BJ (cell line): ENCODE results near the gene SF3A2. TPM values are rescaled to one million over a fixed set of nuclear protein-coding genes. Genes with fewer than 3 reads are reported as not detected.

ENCODE experiments used
- CTCF ChIA-PET: fragments of 350-600 bp; formaldehyde crosslinking; extraction: SDS; loops from one replicate; lab custom pipeline; 2021; ENCODE audit warnings: antibody characterized with exemption, inconsistent platforms; lab: Yijun Ruan, JAX
- POLR2A ChIA-PET: fragments of 300-600 bp; sonication (Branson Sonifier 250); formaldehyde crosslinking; extraction: SDS; loops from one replicate; lab custom pipeline; 2021; ENCODE audit warnings: antibody characterized with exemption; lab: Charles Lee
- DNase-seq: peaks from one replicate; pipeline ENCODE4 v3.0.0-alpha.2; 2011; ENCODE audit warnings: low read depth
- H3K27me3 ChIP-seq: 2 replicates; pipeline ENCODE4 v1.6.0; 2011; ENCODE audit warnings: low read length; ENCODE audit not compliant: control insufficient read depth, insufficient read depth
- H3K36me3 ChIP-seq: 2 replicates; pipeline ENCODE4 v1.5.1; 2011; ENCODE audit warnings: low read length; ENCODE audit not compliant: control insufficient read depth, insufficient read depth
- H3K4me3 ChIP-seq: 2 replicates; pipeline ENCODE4 v1.5.1; 2011; ENCODE audit warnings: low read depth, mild to moderate bottlenecking, control low read depth, low read length
- polyA plus RNA-seq: library from polyadenylated mRNA; depleted of rRNA; stranded (reverse); fragments of >200 nt; gene quantifications from 2 replicates; pipeline ENCODE4 v1.2.3, GENCODE V29; 2011
- TF ChIP-seq, protein P1 (sequence below): IDR thresholded peaks from 2 replicates; pipeline ENCODE4 v1.5.1; 2011; ENCODE audit warnings: low read depth, mild to moderate bottlenecking, control low read depth, inconsistent platforms, low read length, moderate library complexity; ENCODE audit not compliant: insufficient read depth

SF3A2 gene
- polyA plus RNA-seq, 1 experiment = 12.2 TPM

DNA sequence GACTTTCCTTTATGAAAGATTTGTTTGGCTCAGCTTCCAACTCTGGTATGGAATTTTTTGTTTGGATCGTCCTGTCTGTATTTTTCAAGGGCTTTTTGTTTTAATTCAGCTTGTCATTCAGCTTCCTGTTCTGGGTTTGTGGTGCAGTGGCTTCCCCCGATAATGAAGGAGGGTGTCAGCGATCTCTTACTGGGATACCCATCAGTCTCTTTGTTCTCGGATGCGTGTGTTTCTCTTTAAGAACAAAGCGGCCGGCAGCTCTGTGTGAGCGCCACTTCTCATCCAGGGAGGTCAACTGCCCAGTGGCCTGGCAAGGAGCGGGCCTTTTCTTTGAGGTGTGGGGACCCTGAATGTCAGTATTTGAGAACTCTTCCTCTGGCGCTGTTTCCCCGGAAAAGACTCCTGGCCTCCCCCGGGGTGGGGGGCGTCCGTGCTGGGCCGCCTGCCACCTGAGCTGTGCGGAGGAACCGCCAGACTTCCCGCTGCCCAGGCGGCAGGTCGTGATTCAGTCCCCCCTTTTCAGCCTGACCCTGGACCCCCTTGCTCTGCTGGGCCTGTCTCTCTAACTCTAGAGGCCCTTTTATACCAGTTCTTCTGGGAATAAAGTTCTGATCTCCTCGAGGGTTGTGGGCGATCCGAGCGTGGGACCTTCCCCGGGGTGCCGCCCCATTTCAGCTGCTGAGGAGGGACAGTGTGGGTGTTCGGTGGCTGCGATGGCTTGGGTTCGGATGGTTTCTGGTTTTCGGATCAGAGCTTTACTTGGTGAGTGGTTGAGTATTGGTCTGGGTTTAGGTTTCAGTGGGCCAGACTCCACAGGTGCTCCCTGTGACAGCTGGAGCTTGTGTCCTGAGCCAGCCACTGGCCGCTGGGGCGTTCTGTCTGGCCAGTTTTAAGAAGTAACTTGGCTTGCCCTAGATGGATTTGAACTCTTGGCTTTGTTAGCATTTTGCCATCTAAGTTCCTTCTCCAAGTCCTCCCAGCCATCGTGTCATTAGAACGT lies 3.4 kb downstream of the SF3A2 start:
- POLR2A ChIA-PET = no interaction called here
- Histone ChIP-seq H3K27me3 (no peaks in the 10 kb centered on the region), H3K36me3 (peaks cover 14% of the 10 kb centered on the region), H3K4me3 (peak overlapping the region; percentile 48)
- no peak for DNase-seq
- TF ChIP-seq, protein P1, sequence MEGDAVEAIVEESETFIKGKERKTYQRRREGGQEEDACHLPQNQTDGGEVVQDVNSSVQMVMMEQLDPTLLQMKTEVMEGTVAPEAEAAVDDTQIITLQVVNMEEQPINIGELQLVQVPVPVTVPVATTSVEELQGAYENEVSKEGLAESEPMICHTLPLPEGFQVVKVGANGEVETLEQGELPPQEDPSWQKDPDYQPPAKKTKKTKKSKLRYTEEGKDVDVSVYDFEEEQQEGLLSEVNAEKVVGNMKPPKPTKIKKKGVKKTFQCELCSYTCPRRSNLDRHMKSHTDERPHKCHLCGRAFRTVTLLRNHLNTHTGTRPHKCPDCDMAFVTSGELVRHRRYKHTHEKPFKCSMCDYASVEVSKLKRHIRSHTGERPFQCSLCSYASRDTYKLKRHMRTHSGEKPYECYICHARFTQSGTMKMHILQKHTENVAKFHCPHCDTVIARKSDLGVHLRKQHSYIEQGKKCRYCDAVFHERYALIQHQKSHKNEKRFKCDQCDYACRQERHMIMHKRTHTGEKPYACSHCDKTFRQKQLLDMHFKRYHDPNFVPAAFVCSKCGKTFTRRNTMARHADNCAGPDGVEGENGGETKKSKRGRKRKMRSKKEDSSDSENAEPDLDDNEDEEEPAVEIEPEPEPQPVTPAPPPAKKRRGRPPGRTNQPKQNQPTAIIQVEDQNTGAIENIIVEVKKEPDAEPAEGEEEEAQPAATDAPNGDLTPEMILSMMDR = no peak
- CTCF ChIA-PET = interaction anchor here (0.9 to 3.9 kb wide), 8 partner anchors 14 to 188 kb away, joined by 4 to 14 read pairs (median 5); no protein-coding TSS in a partner anchor

DNA sequence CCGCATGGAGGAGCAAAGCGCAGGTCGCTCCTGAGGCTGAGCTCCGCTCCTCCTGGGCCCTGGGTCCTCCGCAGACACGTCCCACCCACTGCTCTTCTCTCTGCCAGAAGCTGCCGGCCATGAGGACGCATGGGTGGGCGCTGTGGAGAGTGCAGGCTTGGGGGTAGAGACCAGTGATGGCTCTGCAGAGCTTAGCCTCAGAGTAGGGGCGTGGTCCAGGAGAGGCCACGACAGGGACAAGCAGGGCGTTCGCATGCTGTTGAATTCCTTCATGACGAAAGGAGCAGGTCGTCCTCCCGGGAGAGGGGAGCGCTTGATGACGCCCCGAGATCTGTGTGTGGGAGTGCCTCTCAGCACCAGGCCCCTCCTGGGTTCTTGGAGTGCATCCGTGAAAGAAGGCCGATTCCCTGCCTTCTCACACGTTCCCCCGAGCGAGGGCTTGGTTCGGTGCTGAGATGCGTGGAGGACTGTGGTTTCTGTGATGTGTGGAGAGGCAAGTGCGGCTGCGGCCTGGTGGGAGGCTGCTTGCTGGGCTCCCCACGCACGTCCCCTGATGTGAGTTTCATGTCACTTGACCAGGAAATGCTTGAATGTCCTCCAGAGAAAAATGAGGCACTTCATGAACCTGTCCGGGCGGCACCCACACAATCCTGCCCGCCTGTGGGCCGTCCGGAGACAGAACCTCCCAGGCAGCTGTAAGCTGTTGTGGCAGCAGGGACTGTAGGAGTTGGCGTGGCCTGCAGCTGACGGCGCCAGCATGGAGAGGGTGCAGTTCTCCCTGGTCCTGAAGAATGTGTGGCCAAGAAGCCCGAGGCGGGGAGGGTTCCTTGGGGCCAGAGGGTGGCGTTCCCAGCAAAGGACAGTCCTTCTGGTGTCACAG lies 4.5 kb downstream of the SF3A2 start:
- peak overlapping the region; percentile 16; the same call in 1 of the 2 replicates for H3K4me3 ChIP-seq
- DNase-seq = no peak
- ChIA-PET POLR2A (no interaction called here), CTCF (interaction anchor here (1.4 to 3.9 kb wide), 6 partner anchors 19 to 151 kb away, joined by 5 to 14 read pairs (median 11); no protein-coding TSS in a partner anchor)
- H3K36me3 ChIP-seq = peaks cover 24% of the 10 kb centered on the region
- no peaks in the 10 kb centered on the region for H3K27me3 ChIP-seq
- TF ChIP-seq, protein P1 = no peak

DNA sequence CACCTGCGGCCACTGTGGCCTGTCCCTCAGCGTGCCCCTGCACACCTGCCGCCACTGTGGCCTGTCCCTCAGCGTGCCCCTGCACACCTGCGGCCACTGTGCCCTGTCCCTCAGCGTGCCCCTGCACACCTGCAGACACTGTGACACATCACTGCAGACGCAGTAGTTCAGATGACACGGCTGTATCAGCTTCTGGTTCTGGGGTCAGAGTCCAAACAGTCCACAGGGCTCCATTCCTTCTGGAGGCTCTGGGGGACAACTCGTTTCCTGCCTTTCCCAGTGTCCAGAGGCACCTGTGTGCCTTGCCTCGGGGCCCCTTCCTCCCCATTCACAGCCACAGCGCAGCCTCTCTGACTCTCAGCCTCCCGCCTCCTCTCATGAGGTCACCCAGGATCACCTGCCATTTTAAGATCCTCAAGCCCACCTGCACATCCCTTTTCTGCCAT lies 5.5 kb downstream of the SF3A2 start:
- peaks cover 32% of the 10 kb centered on the region for H3K36me3 ChIP-seq
- H3K27me3 ChIP-seq = no peaks in the 10 kb centered on the region
- TF ChIP-seq, protein P1 = no peak
- H3K4me3 ChIP-seq = no peak overlapping the region
- ChIA-PET CTCF (interaction anchor here (2.8 to 3.9 kb wide), 3 partner anchors 18 to 87 kb away, joined by 9 to 14 read pairs (median 13); no protein-coding TSS in a partner anchor), POLR2A (no interaction called here)
- DNase-seq = no peak

DNA sequence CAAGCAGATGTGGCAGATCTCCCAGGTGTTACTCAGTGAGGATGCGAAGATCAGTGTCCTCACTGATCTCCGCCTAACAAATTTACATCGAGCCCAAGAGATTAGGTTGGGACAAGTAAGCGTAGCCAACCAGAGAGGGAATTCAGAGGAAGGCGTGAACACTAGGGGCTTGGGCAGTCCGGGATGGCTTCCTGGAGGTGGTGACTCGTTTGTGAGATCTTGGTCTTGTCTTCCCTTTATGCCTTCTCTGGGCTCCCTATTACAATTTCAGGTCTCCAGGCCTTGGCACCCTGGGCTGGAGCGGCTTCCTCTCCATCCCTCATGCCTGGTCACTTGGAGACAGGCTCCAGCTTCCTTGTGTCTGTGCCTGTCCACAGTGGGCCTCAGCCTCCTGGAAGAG lies 6.2 kb downstream of the SF3A2 start:
- ChIA-PET POLR2A (no interaction called here), CTCF (interaction anchor here (2.8 kb wide), 1 partner anchor 18 kb away, joined by 9 read pairs; no protein-coding TSS in a partner anchor)
- TF ChIP-seq, protein P1 = no peak
- DNase-seq = no peak
- H3K27me3 ChIP-seq = no peaks in the 10 kb centered on the region
- H3K36me3 ChIP-seq = peaks cover 37% of the 10 kb centered on the region
- H3K4me3 ChIP-seq = no peak overlapping the region
